ENCODE measurements around the gene LCN2. TPM values are rescaled to one million over a fixed set of nuclear protein-coding genes. Genes with fewer than 3 reads are reported as not detected.

LCN2 gene
- polyA plus RNA-seq, 1 experiment = not detected

- H3K4me3 ChIP-seq (ENCODE audit: low read depth, low read length) = no peak overlapping the region
- no peaks in the 10 kb centered on the region for H3K27me3 ChIP-seq (ENCODE audit: control insufficient read depth, insufficient read depth, low read length)
- CTCF ChIA-PET = interaction anchor here (0.8 to 4.0 kb wide), 7 partner anchors 7 to 33 kb away, joined by 3 to 20 read pairs (median 5); partner anchors contain the start of gene CIZ1
- no peak for TF ChIP-seq CTCF (IDR thresholded peaks at IDR 0.05; ENCODE audit: insufficient read depth, low read depth, low read length)
- peaks cover 37% of the 10 kb centered on the region for H3K36me3 ChIP-seq (ENCODE audit: control insufficient read depth, insufficient read depth, low read length)
- POLR2A ChIA-PET = no interaction called here
- no peak for DNase-seq (ENCODE audit: low read depth)
Observed at GRCh38 chr9:128182893-128183588, 33.8 kb downstream of the LCN2 start.

DNA sequence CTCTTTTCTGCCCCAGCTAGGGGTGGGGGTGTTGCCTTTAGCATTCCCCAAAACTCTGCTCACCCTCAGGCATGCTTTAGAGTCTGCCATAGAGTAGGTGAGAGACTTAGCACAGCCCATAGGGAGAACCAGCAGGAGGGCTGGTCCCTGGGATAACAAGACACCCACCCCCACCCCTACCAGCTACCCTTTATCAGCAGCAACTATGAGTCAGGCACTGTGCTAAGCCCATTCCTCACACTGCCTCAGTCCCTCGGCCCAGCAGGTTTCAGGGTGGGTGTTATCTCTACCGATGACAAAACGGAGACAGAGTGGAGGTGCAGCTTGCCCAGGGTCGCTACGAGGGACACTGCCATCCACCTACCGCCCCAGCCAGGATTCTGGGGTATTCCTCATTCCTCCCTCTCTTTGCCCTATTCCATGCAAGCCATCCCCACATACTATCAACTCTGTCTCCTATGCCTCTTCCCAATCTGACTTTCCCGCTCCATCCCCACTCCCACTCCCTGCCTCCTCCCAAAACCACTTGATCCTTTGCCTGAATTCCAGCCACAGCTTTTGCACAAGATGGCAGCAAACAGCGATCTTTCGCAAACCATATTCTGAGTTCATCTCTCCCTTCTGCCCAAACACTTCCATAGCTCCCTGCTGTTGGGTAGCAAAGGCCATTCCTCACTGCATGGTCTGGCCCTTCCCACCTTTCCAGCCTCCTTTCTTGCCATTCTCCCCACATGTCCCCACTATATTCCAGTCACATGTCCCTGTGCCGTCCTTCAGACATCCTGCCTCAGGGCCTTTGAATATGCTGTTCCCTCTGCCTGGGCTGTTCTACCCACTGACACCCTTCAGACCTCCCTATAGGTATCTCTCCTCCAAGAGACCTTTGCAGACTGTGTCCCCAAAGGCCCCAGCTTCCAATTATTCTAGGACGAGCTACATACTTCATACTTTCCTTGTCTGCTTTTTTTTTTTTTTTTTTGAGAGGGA is 37.0 kb downstream of the LCN2 start:
- DNase-seq (ENCODE audit: low read depth) = no peak
- Histone ChIP-seq H3K4me3 (ENCODE audit: low read depth, low read length) (no peak overlapping the region), H3K36me3 (ENCODE audit: control insufficient read depth, insufficient read depth, low read length) (peaks cover 17% of the 10 kb centered on the region), H3K27me3 (ENCODE audit: control insufficient read depth, insufficient read depth, low read length) (no peaks in the 10 kb centered on the region)
- POLR2A ChIA-PET = interaction anchor here (0.6 kb wide), 2 partner anchors 88 to 613 kb away, joined by 6 to 8 read pairs; no protein-coding TSS in a partner anchor
- CTCF ChIA-PET = interaction anchor here (0.6 to 3.0 kb wide), 7 partner anchors 11 to 155 kb away, joined by 3 to 9 read pairs (median 4); partner anchors contain the start of gene DNM1
- TF ChIP-seq CTCF (IDR thresholded peaks at IDR 0.05; ENCODE audit: insufficient read depth, low read depth, low read length) = no peak

DNA sequence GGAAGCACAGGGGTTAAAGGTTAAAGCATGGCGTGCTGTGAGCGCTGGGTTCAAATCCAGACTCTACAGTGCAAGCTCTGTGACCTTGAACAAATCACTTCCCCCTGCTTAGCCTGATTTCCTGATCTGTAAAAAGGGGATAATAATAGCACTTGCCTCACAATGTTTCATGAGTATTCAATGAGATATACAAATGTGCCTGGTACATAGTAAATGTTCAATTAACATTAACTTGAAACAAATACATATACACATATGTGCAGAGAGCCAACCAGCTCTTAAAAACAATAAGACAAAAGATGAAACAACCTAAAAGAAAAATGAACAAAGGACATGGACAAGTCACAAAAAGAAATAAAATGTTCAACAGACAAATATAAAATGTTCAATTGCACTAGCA is 38.1 kb downstream of the LCN2 start:
- ChIA-PET POLR2A (no interaction called here), CTCF (interaction anchor here (0.6 to 2.2 kb wide), 3 partner anchors 13 to 88 kb away, joined by 3 to 7 read pairs (median 4); no protein-coding TSS in a partner anchor)
- Histone ChIP-seq H3K36me3 (ENCODE audit: control insufficient read depth, insufficient read depth, low read length) (peaks cover 16% of the 10 kb centered on the region), H3K4me3 (ENCODE audit: low read depth, low read length) (no peak overlapping the region), H3K27me3 (ENCODE audit: control insufficient read depth, insufficient read depth, low read length) (no peaks in the 10 kb centered on the region)
- TF ChIP-seq CTCF (IDR thresholded peaks at IDR 0.05; ENCODE audit: insufficient read depth, low read depth, low read length) = no peak
- no peak for DNase-seq (ENCODE audit: low read depth)

DNA sequence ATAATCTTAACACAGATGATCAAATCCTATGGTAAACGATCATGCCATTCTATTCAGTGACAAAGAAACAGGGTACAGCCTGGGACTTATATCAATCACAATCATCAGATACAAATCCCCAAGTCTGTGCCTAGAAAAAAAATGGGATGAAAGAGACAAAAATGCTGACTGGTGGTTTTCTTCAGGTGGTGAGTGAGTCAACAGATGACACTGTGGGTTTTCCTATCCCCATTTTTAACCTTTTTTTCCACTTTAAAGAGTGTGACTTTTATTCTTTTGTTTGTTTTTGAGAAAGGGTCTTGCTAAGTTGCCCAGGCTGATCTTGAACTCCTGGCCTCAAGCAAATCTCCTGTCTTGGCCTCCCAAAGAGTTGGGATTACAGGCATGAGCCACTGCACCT is 39.0 kb downstream of the LCN2 start:
- CTCF ChIA-PET = interaction anchor here (0.6 to 2.2 kb wide), 2 partner anchors 67 to 161 kb away, joined by 3 to 7 read pairs; no protein-coding TSS in a partner anchor

More for the DNA sequence above, 39.0 kb downstream of the LCN2 start:
- POLR2A ChIA-PET = interaction anchor here (0.6 kb wide), 1 partner anchor 300 kb away, joined by 3 read pairs; no protein-coding TSS in a partner anchor
- Histone ChIP-seq H3K27me3 (ENCODE audit: control insufficient read depth, insufficient read depth, low read length) (no peaks in the 10 kb centered on the region), H3K36me3 (ENCODE audit: control insufficient read depth, insufficient read depth, low read length) (peaks cover 15% of the 10 kb centered on the region), H3K4me3 (ENCODE audit: low read depth, low read length) (no peak overlapping the region)
- TF ChIP-seq CTCF (IDR thresholded peaks at IDR 0.05; ENCODE audit: insufficient read depth, low read depth, low read length) = no peak
- no peak for DNase-seq (ENCODE audit: low read depth)

Data from BJ (cell line).